Suprapubic skin (tissue), 4 donors: ENCODE data around the gene TXNDC2. TPM values are rescaled to one million over a fixed set of nuclear protein-coding genes. Genes with fewer than 3 reads are reported as not detected.
A peak's percentile ranks its signal among the peaks of the same experiment; 100 is the strongest.

Experiments used
- DNase-seq, 2 donors: peaks; one replicate each; pipeline ENCODE4 v3.0.0-alpha.2; 2019; ENCODE audit warnings: low spot score in 2 of 2
- H3K27ac ChIP-seq: fragments of 200-600 bp; sonication (generic); one replicate; pipeline ENCODE4 v1.5.1; 2019
- H3K27me3 ChIP-seq: fragments of 200-600 bp; sonication (generic); one replicate; pipeline ENCODE4 v1.5.1; 2019
- H3K36me3 ChIP-seq: fragments of 200-600 bp; sonication (generic); one replicate; pipeline ENCODE4 v1.5.1; 2019
- H3K4me1 ChIP-seq: fragments of 200-600 bp; sonication (generic); one replicate; pipeline ENCODE4 v1.5.1; 2019
- H3K4me3 ChIP-seq: fragments of 200-600 bp; sonication (generic); one replicate; pipeline ENCODE4 v1.5.1; 2019; ENCODE audit warnings: mild to moderate bottlenecking
- H3K9me3 ChIP-seq: fragments of 200-600 bp; sonication (generic); one replicate; pipeline ENCODE4 v1.5.1; 2019
- EP300 ChIP-seq: sonication (generic); formaldehyde crosslinking; IDR thresholded peaks from one replicate; pipeline ENCODE4 v1.6.1; 2017; ENCODE audit warnings: antibody characterized with exemption
- POLR2A ChIP-seq, 2 donors: fragments of 450-650 bp; IDR thresholded peaks; one replicate each; pipeline ENCODE4 v1.6.1; 2017; ENCODE audit warnings: antibody characterized with exemption in 2 of 2, mild to moderate bottlenecking in 2 of 2, moderate library complexity in 2 of 2
- POLR2AphosphoS5 ChIP-seq, 3 donors: sonication (generic); formaldehyde crosslinking; IDR thresholded peaks; one replicate each; pipeline ENCODE4 v1.6.1; 2017; ENCODE audit warnings: antibody characterized with exemption in 3 of 3
- WGBS: methylation state at CpG from one replicate; pipeline ENCODE4 v1.1.5; 2018; 5-methylcytosine and 5-hydroxymethylcytosine counted together
- total RNA-seq, 4 donors: library from RNA; depleted of rRNA; stranded (reverse); fragments of >200 nt; gene quantifications; one replicate each; pipeline ENCODE4 v1.1.0, GENCODE V29; 2016
- TF ChIP-seq, protein P1 (sequence below), 2 donors: fragments of 200-600 bp in 1 of 2; fragments of 450-650 bp in 1 of 2; sonication (generic) in 1 of 2; IDR thresholded peaks; one replicate each; pipeline ENCODE4 v1.5.1; 2016 to 2019; ENCODE audit warnings: antibody characterized with exemption in 2 of 2, mild to moderate bottlenecking in 1 of 2, moderate library complexity in 1 of 2

The TXNDC2 gene
- not detected for total RNA-seq

GRCh38 chr18:9885170-9886004 lies at the start of gene TXNDC2:
Gene TXNDC2 (plus strand): TSS chr18:9885973. CDS start chr18:9886681, 708 bp downstream.
- H3K27ac ChIP-seq, result no peak within 1 kb of the TSS
- H3K9me3 ChIP-seq, result no peaks in the 10 kb centered on the region
- H3K36me3 ChIP-seq, result no peaks in the 10 kb centered on the region
- no peaks in the 10 kb centered on the region for H3K27me3 ChIP-seq
- H3K4me1 ChIP-seq, result no peaks in the 10 kb centered on the region
- TF ChIP-seq, protein P1, sequence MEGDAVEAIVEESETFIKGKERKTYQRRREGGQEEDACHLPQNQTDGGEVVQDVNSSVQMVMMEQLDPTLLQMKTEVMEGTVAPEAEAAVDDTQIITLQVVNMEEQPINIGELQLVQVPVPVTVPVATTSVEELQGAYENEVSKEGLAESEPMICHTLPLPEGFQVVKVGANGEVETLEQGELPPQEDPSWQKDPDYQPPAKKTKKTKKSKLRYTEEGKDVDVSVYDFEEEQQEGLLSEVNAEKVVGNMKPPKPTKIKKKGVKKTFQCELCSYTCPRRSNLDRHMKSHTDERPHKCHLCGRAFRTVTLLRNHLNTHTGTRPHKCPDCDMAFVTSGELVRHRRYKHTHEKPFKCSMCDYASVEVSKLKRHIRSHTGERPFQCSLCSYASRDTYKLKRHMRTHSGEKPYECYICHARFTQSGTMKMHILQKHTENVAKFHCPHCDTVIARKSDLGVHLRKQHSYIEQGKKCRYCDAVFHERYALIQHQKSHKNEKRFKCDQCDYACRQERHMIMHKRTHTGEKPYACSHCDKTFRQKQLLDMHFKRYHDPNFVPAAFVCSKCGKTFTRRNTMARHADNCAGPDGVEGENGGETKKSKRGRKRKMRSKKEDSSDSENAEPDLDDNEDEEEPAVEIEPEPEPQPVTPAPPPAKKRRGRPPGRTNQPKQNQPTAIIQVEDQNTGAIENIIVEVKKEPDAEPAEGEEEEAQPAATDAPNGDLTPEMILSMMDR (IDR thresholded peaks at IDR 0.05), result no peak
- TF ChIP-seq POLR2AphosphoS5 (IDR thresholded peaks at IDR 0.05), result no peak
- H3K4me3 ChIP-seq, result no peak within 1 kb of the TSS
- 93% methylated on average over 8 of the region's 8 CpGs for WGBS
- DNase-seq, result no peak

GRCh38 chr18:9838144-9838877 lies 47.5 kb upstream of the TXNDC2 start:
- Histone ChIP-seq H3K4me3 (no peak overlapping the region), H3K27ac (peak overlapping the region; percentile 9), H3K36me3 (no peaks in the 10 kb centered on the region), H3K27me3 (no peaks in the 10 kb centered on the region), H3K4me1 (peaks cover 19% of the 10 kb centered on the region), H3K9me3 (no peaks in the 10 kb centered on the region)
- 55% methylated on average over 10 of the region's 10 CpGs for WGBS
- no peak for DNase-seq
- TF ChIP-seq POLR2A (IDR thresholded peaks at IDR 0.05), result no peak

DNA sequence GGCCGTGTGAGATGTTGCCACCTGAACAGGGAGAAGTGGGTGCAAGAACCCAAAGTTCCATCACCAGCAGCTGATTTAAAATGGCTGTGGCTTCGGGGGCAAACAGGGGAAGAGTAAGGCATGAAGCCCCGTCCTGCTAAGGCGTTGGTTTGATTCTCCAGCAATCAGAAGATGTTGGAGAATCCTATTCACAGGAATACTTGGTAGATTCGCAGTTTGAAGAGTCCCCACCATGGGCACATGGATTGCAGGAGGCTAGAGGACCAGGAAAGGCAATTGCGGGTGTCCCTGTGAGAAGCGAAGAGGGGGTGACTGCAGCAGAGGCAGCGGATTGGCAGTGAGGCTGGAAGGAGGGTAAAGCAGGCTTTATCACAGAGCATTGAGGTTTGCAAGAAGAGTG lies 46.6 kb upstream of the TXNDC2 start:
- H3K4me1 ChIP-seq, result peaks cover 19% of the 10 kb centered on the region
- no peaks in the 10 kb centered on the region for H3K9me3 ChIP-seq
- DNase-seq, result no peak
- H3K27me3 ChIP-seq, result no peaks in the 10 kb centered on the region
- no peak overlapping the region for H3K4me3 ChIP-seq
- no peaks in the 10 kb centered on the region for H3K36me3 ChIP-seq
- WGBS, result 93% methylated on average over 8 of the region's 8 CpGs
- TF ChIP-seq, protein P1 (IDR thresholded peaks at IDR 0.05), result no peak
- TF ChIP-seq POLR2A (IDR thresholded peaks at IDR 0.05) (no peak), EP300 (no peak), POLR2AphosphoS5 (IDR thresholded peaks at IDR 0.05) (no peak)
- H3K27ac ChIP-seq, result no peak overlapping the region

- TF ChIP-seq, protein P1 (IDR thresholded peaks at IDR 0.05), result no peak
- TF ChIP-seq POLR2A (IDR thresholded peaks at IDR 0.05) (no peak), EP300 (no peak), POLR2AphosphoS5 (IDR thresholded peaks at IDR 0.05) (no peak)
- Histone ChIP-seq H3K36me3 (no peaks in the 10 kb centered on the region), H3K4me1 (peaks cover 19% of the 10 kb centered on the region), H3K27ac (no peak overlapping the region), H3K9me3 (no peaks in the 10 kb centered on the region), H3K4me3 (no peak overlapping the region), H3K27me3 (no peaks in the 10 kb centered on the region)
- no peak for DNase-seq
- WGBS, result 82% methylated on average over 10 of the region's 10 CpGs
Observed at GRCh38 chr18:9839853-9840252, 45.9 kb upstream of the TXNDC2 start.

DNA sequence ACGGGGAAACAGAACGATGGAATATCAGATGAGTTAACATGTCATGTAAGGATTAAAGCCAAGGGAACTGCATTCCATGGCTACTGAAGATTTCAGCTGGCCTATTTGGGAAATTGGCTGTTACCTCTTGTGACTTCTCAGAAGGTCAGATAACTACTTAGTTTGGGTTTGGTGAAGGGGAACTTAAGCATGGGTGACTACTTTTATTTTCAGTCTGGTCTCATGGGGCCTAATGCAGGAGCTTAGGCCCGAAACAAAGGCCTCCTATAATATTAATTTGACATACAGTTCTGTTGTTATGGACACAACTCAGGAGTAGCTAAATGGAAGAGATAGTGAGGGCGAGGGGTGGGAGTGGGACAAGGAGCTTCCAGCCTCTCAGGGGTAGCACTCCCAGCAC lies 44.0 kb upstream of the TXNDC2 start:
- Histone ChIP-seq H3K4me1 (peaks cover 13% of the 10 kb centered on the region), H3K4me3 (no peak overlapping the region), H3K36me3 (no peaks in the 10 kb centered on the region), H3K9me3 (no peaks in the 10 kb centered on the region), H3K27me3 (no peaks in the 10 kb centered on the region), H3K27ac (no peak overlapping the region)
- TF ChIP-seq POLR2A (IDR thresholded peaks at IDR 0.05), result no peak
- DNase-seq, result no peak
- 78% methylated on average over 4 of the region's 4 CpGs for WGBS

GRCh38 chr18:9842448-9842847 lies 43.3 kb upstream of the TXNDC2 start:
- 92% methylated on average over 6 of the region's 6 CpGs for WGBS
- no peak overlapping the region for H3K27ac ChIP-seq
- no peak for DNase-seq
- H3K27me3 ChIP-seq, result no peaks in the 10 kb centered on the region
- peaks cover 20% of the 10 kb centered on the region for H3K4me1 ChIP-seq
- H3K36me3 ChIP-seq, result no peaks in the 10 kb centered on the region
- H3K4me3 ChIP-seq, result no peak overlapping the region
- no peaks in the 10 kb centered on the region for H3K9me3 ChIP-seq
- TF ChIP-seq POLR2A (IDR thresholded peaks at IDR 0.05) (no peak), EP300 (no peak)
